H9 (cell line): ENCODE measurements around the gene TIAM1. TPM values are rescaled to one million over a fixed set of nuclear protein-coding genes. Genes with fewer than 3 reads are reported as not detected.

ENCODE experiments used
- DNase-seq: peaks from one replicate; pipeline ENCODE4 v3.0.0-alpha.2; 2017
- H2AFZ ChIP-seq: one replicate; pipeline ENCODE4 v1.6.1; 2013; ENCODE audit warnings: mild to moderate bottlenecking, low read length, control low read depth, moderate library complexity
- H2AK5ac ChIP-seq: 2 replicates; pipeline ENCODE4 v1.6.1; 2013; ENCODE audit warnings: low read length, control low read depth, mixed read lengths; ENCODE audit not compliant: insufficient read length
- H2BK120ac ChIP-seq: one replicate; pipeline ENCODE4 v1.6.1; 2013; ENCODE audit warnings: low read depth, mild to moderate bottlenecking, low read length, control low read depth, inconsistent platforms; ENCODE audit not compliant: poor library complexity, severe bottlenecking
- H2BK12ac ChIP-seq: 2 replicates; pipeline ENCODE4 v1.6.1; 2013; ENCODE audit warnings: low read length, control low read depth, mixed read lengths, low read depth; ENCODE audit not compliant: insufficient read length
- H2BK15ac ChIP-seq: 2 replicates; pipeline ENCODE4 v1.6.1; 2013; ENCODE audit warnings: low read depth, low read length, control low read depth
- H2BK20ac ChIP-seq: one replicate; pipeline ENCODE4 v1.6.1; 2013; ENCODE audit warnings: low read depth, mild to moderate bottlenecking, low read length, control low read depth, inconsistent platforms; ENCODE audit not compliant: poor library complexity, severe bottlenecking
- H2BK5ac ChIP-seq: 2 replicates; pipeline ENCODE4 v1.6.1; 2013; ENCODE audit warnings: low read length, control low read depth, mixed read lengths; ENCODE audit not compliant: insufficient read length
- H3K14ac ChIP-seq: 2 replicates; pipeline ENCODE4 v1.6.1; 2013; ENCODE audit warnings: low read length, control low read depth; ENCODE audit not compliant: insufficient read depth
- H3K18ac ChIP-seq: 2 replicates; pipeline ENCODE4 v1.6.1; 2013; ENCODE audit warnings: low read depth, mild to moderate bottlenecking, mixed read lengths, low read length, control low read depth; ENCODE audit not compliant: insufficient read length
- H3K23ac ChIP-seq: 2 replicates; pipeline ENCODE4 v1.6.1; 2013; ENCODE audit warnings: low read length, control low read depth, mixed read lengths, low read depth; ENCODE audit not compliant: insufficient read length
- H3K23me2 ChIP-seq: 2 replicates; pipeline ENCODE4 v1.6.1; 2013; ENCODE audit warnings: low read depth, mild to moderate bottlenecking, mixed read lengths, low read length, control low read depth; ENCODE audit not compliant: insufficient read length, poor library complexity, severe bottlenecking
- H3K27ac ChIP-seq: 2 replicates; pipeline ENCODE4 v1.5.1; 2013; ENCODE audit warnings: low read length, control low read depth, mixed read lengths, low read depth; ENCODE audit not compliant: insufficient read length
- H3K27me3 ChIP-seq: 2 replicates; pipeline ENCODE4 v1.6.1; 2013; ENCODE audit warnings: low read length, control low read depth, inconsistent platforms; ENCODE audit not compliant: insufficient read depth
- H3K4ac ChIP-seq: 2 replicates; pipeline ENCODE4 v1.6.1; 2013; ENCODE audit warnings: low read depth, mild to moderate bottlenecking, control low read depth, inconsistent platforms, low read length, moderate library complexity
- H3K4me1 ChIP-seq: 2 replicates; pipeline ENCODE4 v1.6.1; 2013; ENCODE audit warnings: low read length, control low read depth, inconsistent platforms; ENCODE audit not compliant: insufficient read depth
- H3K4me2 ChIP-seq: 2 replicates; pipeline ENCODE4 v1.6.1; 2013; ENCODE audit warnings: low read length, control low read depth, mixed read lengths; ENCODE audit not compliant: insufficient read length, insufficient read depth
- H3K56ac ChIP-seq: 2 replicates; pipeline ENCODE4 v1.6.1; 2013; ENCODE audit warnings: low read depth, mild to moderate bottlenecking, mixed read lengths, low read length, control low read depth; ENCODE audit not compliant: insufficient read length
- H3K79me1 ChIP-seq: 2 replicates; pipeline ENCODE4 v1.6.1; 2013; ENCODE audit warnings: low read depth, mild to moderate bottlenecking, moderate library complexity, low read length, control low read depth, inconsistent platforms; ENCODE audit not compliant: insufficient read depth, poor library complexity, severe bottlenecking
- H3K79me2 ChIP-seq: 2 replicates; pipeline ENCODE4 v1.6.1; 2013; ENCODE audit warnings: low read length, control low read depth, inconsistent platforms; ENCODE audit not compliant: insufficient read depth
- H3K9ac ChIP-seq: 2 replicates; pipeline ENCODE4 v1.6.1; 2013; ENCODE audit warnings: low read length, control low read depth, mixed read lengths; ENCODE audit not compliant: insufficient read length; ENCODE audit errors: extremely low read depth
- H3K9me3 ChIP-seq: one replicate; pipeline ENCODE4 v1.6.1; 2013; ENCODE audit warnings: low read depth, low read length, inconsistent platforms; ENCODE audit not compliant: control insufficient read depth
- H3T11ph ChIP-seq: one replicate; pipeline ENCODE4 v1.6.1; 2013; ENCODE audit warnings: mild to moderate bottlenecking, low read length, control low read depth, inconsistent platforms
- H4K20me1 ChIP-seq: one replicate; pipeline ENCODE4 v1.6.1; 2013; ENCODE audit not compliant: control insufficient read depth, insufficient read length, insufficient read depth
- H4K5ac ChIP-seq: 2 replicates; pipeline ENCODE4 v1.6.1; 2013; ENCODE audit warnings: low read depth, mild to moderate bottlenecking, mixed read lengths, low read length, control low read depth; ENCODE audit not compliant: insufficient read length
- H4K8ac ChIP-seq: replicated peaks from 2 replicates; pipeline ENCODE4 v1.6.1; 2013; ENCODE audit warnings: low read length, control low read depth, mixed read lengths, low read depth; ENCODE audit not compliant: insufficient read length
- H4K91ac ChIP-seq: 2 replicates; pipeline ENCODE4 v1.6.1; 2013; ENCODE audit warnings: low read depth, mild to moderate bottlenecking, moderate library complexity, mixed read lengths, low read length, control low read depth; ENCODE audit not compliant: insufficient read length
- H3K27ac Mint-ChIP-seq, 3 experiments: 2 replicates in 2 of 3; 3 replicates in 1 of 3; pipeline ENCODE4 v1.8.0; 2020 to 2021; ENCODE audit warnings: mixed read lengths in 3 of 3, mild to moderate bottlenecking in 1 of 3, moderate library complexity in 1 of 3
- H3K27me3 Mint-ChIP-seq: 2 replicates; pipeline ENCODE4 v1.8.0; 2021; ENCODE audit warnings: low read depth, mild to moderate bottlenecking, moderate library complexity, mixed read lengths
- H3K36me3 Mint-ChIP-seq, 3 experiments: 2 replicates in 2 of 3; 3 replicates in 1 of 3; pipeline ENCODE4 v1.8.0; 2020 to 2021; ENCODE audit warnings: low read depth in 3 of 3, mixed read lengths in 3 of 3; ENCODE audit not compliant: insufficient read depth in 1 of 3
- H3K4me1 Mint-ChIP-seq, 2 experiments: 2 replicates each; pipeline ENCODE4 v1.8.0; 2020; ENCODE audit warnings: mixed read lengths in 2 of 2
- H3K4me3 Mint-ChIP-seq, 2 experiments: 2 replicates in 1 of 2; 3 replicates in 1 of 2; pipeline ENCODE4 v1.8.0; 2020 to 2021; ENCODE audit warnings: mild to moderate bottlenecking in 2 of 2, mixed read lengths in 2 of 2, moderate library complexity in 1 of 2
- H3K9me3 Mint-ChIP-seq, 2 experiments: 2 replicates in 1 of 2; 3 replicates in 1 of 2; pipeline ENCODE4 v1.8.0; 2020; ENCODE audit warnings: mild to moderate bottlenecking in 2 of 2, mixed read lengths in 2 of 2, moderate library complexity in 1 of 2
- WGBS: extraction: QIAGEN DNeasy Blood & Tissue Kit; methylation state at CpG from one replicate; pipeline ENCODE4 v1.1.7; 2013; ENCODE audit warnings: missing lambda C conversion rate, low lambda C conversion rate, mixed read lengths; ENCODE audit not compliant: insufficient read length; ENCODE audit errors: extremely low coverage; 5-methylcytosine and 5-hydroxymethylcytosine counted together
- total RNA-seq: library from RNA; stranded (reverse); gene quantifications from 2 replicates; pipeline ENCODE4 v1.2.1, GENCODE V29; 2021
- TF ChIP-seq, protein P1 (sequence below): fragments of 200-600 bp; sonication (generic); conservative IDR thresholded peaks from 3 replicates; pipeline ENCODE4 v1.8.0; 2021; ENCODE audit warnings: antibody characterized with exemption, mild to moderate bottlenecking

TIAM1 gene
- total RNA-seq, 1 experiment from 2014 or later = 23.1 TPM

DNA sequence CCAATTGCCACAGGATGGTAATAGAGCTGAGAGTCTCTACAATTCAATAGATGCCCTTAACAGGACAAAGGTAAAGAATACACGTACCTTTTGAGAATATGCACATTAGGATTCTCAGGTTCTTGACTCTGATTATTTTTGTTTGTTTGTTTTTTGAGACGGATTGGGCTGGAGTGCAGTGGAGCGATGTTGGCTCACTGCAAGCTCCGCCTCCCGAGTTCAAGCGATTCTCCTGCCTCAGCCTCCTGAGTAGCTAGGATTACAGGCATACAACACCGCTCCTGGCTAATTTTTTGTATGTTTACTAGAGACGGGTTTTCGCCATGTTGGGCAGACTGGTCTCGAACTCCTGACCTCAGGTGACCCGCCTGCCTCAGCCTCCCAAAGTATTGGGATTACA lies 48.4 kb downstream of the TIAM1 start:
- H2BK120ac ChIP-seq = no peak overlapping the region
- H4K5ac ChIP-seq = no peak overlapping the region
- no CpG with 5 or more reads among the region's 11 CpGs for WGBS
- H3T11ph ChIP-seq = no peak overlapping the region
- Mint-ChIP-seq H3K27me3 (no peaks in the 10 kb centered on the region), H3K4me1 (peaks cover 17 to 22% of the 10 kb centered on the region in 2 experiments), H3K27ac (no peak overlapping the region), H3K9me3 (no peaks in the 10 kb centered on the region), H3K4me3 (no peak overlapping the region), H3K36me3 (no peaks in the 10 kb centered on the region; a peak in 1 of 7 replicates)
- H4K20me1 ChIP-seq = no peaks in the 10 kb centered on the region
- no peaks in the 10 kb centered on the region for H3K79me1 ChIP-seq
- H3K4me2 ChIP-seq = no peak overlapping the region
- no peaks in the 10 kb centered on the region for H3K23me2 ChIP-seq
- H3K18ac ChIP-seq = no peak overlapping the region
- H4K8ac ChIP-seq = no peak overlapping the region
- H2AK5ac ChIP-seq = no peak overlapping the region
- H2AFZ ChIP-seq = no peak overlapping the region
- no peaks in the 10 kb centered on the region for H3K9me3 ChIP-seq
- no peak overlapping the region for H3K4ac ChIP-seq
- H3K27me3 ChIP-seq = no peaks in the 10 kb centered on the region
- H2BK5ac ChIP-seq = no peak overlapping the region
- no peak overlapping the region for H3K23ac ChIP-seq
- no peak for DNase-seq
- H2BK15ac ChIP-seq = no peak overlapping the region
- no peaks in the 10 kb centered on the region; the same call in 1 of the 2 replicates for H3K4me1 ChIP-seq
- TF ChIP-seq, protein P1, sequence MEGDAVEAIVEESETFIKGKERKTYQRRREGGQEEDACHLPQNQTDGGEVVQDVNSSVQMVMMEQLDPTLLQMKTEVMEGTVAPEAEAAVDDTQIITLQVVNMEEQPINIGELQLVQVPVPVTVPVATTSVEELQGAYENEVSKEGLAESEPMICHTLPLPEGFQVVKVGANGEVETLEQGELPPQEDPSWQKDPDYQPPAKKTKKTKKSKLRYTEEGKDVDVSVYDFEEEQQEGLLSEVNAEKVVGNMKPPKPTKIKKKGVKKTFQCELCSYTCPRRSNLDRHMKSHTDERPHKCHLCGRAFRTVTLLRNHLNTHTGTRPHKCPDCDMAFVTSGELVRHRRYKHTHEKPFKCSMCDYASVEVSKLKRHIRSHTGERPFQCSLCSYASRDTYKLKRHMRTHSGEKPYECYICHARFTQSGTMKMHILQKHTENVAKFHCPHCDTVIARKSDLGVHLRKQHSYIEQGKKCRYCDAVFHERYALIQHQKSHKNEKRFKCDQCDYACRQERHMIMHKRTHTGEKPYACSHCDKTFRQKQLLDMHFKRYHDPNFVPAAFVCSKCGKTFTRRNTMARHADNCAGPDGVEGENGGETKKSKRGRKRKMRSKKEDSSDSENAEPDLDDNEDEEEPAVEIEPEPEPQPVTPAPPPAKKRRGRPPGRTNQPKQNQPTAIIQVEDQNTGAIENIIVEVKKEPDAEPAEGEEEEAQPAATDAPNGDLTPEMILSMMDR = no peak
- no peak overlapping the region for H3K27ac ChIP-seq
- no peaks in the 10 kb centered on the region for H3K79me2 ChIP-seq
- no peak overlapping the region for H3K56ac ChIP-seq
- H4K91ac ChIP-seq = no peak overlapping the region
- no peak overlapping the region for H3K14ac ChIP-seq
- no peak overlapping the region for H2BK20ac ChIP-seq
- H3K9ac ChIP-seq = no peak overlapping the region
- no peak overlapping the region for H2BK12ac ChIP-seq
